IPS-NIHi7 (cell line): ENCODE measurements around the gene CTNNA3.
"Not testable (repeated sequence)": the region's sequence is repeated elsewhere in the genome, so short reads cannot be mapped to it uniquely, and the experiment has no call there.

ENCODE experiments used
- DNase-seq: peaks from one replicate; pipeline ENCODE4 v3.0.0; 2012; ENCODE audit warnings: mixed read lengths; ENCODE audit errors: extremely low spot score

CTNNA3 gene

DNA sequence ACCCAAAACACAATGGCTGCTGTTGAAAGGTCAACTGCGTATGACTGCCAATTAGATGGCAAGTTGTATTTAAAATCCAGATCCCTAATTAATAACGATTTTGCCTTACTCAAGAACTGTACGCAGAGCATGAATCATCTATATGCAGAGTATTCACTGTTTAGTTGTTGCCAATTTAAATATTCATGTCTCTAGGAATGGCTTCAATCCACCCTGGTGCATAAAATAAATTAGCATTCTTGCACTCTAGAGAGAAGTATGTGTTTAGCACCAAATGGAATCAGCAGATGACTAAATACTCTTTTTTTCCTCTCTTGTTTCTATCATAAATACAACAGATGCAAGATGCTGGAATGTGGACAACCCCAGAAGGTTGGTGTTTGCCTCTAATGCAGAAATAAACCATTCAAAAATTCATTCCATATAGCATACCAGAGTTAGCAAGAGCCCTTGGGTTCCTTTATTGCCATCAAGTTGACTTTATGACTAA is 449.9 kb downstream of the CTNNA3 start:
- no peak for DNase-seq

DNA sequence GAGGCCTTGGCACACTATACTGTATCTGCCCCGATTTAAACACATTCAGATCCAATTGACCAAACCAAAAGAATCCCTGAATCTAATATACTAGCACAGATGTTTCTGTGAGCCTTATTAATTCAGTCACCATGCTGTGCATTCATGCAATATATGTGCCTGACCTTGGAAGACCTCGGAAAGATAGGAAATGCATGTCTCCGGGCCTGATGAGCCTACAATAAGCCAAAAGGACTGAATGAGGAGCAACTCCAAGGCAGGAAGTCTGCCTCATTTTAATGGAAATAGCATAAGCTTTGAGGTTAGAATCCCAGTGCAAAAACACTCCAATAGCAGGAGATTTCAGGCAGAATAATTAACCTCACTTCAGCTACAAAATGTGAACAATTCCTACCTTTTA is 453.5 kb downstream of the CTNNA3 start:
- peak; percentile 18 for DNase-seq

DNA sequence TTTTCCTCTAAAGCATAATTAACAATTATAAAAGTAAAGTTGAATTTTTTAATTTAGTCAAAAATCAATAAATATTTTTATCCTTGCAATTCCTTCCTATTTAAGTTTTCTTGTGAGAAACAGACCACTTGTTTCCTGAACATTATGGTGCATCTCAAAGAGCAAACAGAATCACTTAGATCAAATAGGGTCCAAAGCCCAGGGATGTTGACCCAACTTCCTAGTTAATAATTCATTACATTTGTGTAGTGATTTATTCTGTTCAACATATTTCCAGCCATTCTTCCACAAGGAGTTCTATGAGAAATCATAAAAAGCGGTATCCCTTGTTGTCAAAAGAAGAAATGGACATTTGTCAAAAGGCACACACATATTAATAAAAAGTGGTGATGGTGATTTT is 454.5 kb downstream of the CTNNA3 start:
- no peak for DNase-seq

DNA sequence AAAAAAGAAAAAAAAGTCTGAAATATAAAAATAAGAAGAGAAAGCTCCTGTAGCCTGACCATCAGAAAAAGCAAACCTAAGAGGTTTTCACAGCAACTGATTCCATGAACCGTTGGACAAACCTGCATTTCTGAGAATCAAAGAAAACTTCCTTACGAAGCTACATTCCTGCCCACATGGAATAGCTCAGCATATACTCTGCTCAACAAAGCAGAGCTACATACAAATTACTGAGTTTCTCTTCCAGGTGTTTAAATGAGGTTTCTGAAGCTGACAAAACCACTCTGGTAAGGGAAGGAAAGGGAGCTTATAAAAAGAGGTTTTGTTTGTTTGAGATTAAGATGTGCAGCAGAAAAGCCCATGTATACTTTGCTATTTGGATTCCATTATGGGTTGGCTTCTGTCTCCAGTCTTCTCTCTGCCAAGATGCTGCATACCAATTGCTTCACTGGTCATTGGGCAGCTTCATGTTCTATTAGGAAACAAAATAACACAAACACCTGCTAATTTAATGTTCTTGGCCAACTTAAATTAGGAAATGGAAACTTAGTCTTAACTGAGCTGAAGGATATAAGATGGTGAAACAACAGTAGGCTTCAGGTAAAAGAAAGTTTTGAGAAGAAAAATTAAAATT is 456.0 kb downstream of the CTNNA3 start:
- no peak for DNase-seq

DNA sequence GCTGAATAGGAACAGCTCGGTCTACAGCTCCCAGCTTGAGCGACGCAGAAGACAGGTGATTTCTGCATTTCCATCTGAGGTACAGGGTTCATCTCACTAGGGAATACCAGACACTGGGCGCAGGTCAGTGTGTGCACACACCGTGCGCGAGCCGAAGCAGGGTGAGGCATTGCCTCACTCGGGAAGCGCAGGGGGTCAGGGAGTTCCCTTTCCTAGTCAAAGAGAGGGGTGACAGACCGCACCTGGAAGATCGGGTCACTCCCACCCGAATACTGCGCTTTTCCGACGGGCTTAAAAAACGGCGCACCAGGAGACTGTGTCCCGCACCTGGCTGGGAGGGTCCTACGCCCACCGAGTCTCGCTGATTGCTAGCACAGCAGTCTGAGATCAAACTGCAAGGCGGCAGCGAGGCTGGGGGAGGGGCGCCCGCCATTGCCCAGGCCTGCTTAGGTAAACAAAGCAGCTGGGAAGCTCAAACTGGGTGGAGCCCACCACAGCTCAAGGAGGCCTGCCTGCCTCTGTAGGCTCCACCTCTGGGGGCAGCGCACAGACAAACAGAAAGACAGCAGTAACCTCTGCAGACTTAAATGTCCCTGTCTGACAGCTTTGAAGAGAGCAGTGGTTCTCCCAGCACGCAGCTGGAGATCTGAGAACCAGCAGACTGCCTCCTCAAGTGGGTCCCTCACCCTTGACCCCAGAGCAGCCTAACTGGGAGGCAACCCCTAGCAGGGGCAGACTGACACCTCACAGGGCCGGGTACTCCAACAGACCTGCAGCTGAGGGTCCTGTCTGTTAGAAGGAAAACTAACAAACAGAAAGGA is 465.1 kb downstream of the CTNNA3 start:
- not testable (repeated sequence) for DNase-seq

DNA sequence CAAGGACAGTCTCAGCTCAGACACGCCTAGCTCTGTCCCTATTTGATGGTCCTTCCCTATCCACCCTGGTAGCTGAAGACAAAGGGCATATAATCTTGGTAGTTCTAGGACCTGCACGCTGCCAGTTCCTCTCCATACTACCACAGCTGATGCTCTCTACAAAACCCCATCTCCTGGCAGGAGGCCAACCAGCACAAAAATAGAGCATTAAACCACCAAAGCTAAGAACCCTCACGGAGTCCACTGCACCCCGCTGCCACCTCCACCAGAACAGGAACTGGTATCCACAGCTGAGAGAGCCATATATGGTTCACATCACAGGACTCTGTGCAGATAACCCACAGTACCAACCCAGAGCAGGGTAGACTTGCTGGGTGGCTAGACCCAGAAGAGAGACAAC is 470.8 kb downstream of the CTNNA3 start:
- no peak for DNase-seq

DNA sequence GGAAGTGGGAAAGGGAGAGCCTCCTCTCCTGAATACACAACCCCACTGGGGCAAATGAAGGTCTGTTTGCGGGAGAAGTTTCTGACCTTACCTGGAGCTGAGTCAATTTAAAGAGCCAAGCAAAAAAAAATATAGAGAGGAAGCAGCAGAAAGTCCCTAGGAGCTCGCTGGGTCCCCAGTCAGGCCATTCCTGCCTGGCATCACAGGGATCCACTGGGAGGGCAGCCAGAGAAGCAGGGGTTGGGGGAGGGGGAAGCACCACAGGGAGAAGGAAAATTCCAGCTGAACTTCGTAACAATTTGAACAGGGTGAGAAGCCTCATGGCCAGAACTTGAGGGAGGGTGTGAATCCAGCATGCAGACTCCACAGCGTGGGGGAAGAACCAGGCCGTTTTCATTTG is 471.4 kb downstream of the CTNNA3 start:
- no peak for DNase-seq

DNA sequence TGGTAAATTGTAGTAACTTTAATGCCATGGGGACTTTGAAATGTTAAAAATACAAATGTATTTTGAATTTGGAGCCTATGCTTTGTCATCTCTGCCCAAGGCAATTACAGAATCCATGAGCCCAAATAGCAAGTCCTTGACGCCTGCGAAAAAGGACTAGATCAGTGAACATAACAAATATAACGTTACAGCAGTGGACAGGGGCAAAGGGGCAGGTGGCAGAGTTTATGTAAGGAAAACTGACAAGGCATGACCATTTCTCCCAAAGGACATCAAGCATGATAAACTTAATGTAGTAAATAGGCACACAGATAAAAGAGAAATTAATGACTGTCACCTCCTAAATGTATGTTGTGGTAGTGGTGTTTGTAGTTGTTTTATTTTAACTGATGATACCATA is 473.1 kb downstream of the CTNNA3 start:
- no peak for DNase-seq

DNA sequence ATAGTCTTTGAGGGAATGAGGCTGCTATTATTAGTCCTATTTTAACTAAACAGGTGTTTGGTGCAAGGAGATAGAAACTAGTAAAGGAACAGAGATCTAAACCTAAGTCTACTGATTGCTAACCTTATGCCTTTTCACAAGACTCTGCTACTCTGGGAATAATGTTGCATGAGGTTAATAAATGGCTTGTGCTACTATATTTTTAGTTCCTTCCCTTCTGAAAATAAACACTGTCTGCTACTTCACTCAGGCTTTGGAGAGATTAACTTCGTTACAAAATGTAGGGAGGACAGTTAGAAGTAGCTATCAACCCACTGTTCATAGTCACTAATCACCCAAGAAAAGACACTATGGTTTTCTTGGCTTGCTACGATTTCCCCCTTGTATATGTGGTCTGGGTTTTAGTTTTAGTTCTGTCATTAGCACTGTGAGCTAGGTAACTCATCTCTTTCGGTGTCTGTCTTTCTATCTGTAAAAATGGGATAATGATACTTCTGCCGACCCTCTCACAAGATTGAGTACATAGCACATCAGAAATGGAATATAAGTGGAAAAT is 474.0 kb downstream of the CTNNA3 start:
- no peak for DNase-seq

DNA sequence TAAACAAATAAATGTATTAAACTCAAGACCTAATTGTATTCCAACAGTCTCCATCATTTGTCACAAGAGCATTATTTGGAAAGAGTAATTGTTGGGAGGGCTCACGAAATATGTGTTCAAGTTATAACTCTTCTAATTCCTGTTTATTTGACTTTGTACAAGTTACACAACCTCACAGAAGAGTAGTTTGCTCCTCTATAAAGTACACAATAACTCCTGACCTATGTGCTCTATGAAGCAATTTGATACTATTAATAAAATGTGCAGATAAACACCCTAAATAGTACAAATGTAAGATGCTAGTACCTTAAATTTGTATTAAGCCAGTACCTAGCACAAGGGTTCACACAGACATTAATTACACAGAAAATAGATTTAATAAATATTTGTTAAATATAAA is 484.3 kb downstream of the CTNNA3 start:
- DNase-seq: no peak

DNA sequence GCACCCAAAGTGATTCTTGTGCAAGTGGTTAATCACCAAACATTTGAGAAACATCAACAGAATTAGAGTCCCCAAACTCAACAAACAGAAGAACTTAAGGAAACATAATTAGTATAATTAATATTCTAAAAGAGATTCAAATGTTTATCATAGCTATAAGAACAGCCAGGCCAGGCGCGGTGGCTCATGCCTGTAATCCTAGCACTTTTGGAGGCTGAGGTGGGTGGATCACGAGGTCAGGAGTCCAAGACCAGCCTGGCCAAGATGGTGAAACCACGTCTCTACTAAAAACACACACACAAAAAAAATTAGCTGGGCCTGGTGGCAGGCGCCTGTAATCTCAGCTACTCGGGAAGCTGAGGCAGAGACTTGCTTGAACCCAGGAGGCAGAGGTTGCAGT is 488.1 kb downstream of the CTNNA3 start:
- not testable (repeated sequence) for DNase-seq

DNA sequence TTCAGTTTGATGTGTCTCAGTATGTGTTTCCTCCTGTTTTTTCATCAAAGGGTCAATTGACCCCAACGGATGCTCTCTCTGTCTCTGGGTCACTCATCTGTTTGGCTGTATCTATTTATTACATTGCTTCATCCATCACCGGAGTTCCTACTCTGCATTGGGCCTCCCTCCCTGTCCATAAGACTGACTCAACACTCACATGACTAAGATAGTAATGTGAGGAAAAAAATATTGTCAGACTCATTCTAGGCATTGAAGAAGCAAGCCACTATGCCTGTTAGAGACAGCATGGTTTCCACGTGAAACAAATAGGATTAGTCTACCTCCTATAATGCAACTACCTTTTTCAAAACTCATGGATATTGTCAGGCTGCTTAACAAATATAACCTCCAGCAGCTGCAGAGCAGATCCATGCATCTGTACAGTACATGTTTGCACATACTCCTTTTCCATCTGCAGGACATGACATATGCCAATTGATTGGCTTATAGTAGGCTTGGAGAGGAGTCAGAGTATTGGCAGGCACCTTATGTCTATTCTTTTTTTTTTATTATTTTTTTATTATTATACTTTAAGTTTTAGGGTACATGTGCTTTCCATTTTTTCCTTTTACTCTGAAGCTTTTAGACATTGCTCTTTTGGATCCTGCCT is 495.0 kb downstream of the CTNNA3 start:
- no peak for DNase-seq

DNA sequence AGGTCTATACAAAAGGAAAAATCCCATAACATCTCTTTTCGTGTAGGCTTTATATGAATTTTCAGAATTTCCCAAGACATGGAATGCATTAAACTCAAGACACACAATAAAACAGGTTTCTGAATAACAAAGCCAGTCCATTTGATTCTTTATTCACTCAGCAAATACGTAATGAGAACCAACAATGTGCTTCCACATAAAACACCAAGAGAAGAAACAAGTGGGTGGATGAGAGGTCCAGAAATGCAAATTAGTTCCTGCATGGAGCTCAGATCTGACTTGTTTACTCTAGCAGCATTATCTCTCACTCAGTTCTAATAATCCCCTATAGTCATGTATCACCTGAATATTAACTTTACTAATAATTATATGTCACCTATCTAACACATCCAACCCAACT is 520.6 kb downstream of the CTNNA3 start:
- DNase-seq: no peak

DNA sequence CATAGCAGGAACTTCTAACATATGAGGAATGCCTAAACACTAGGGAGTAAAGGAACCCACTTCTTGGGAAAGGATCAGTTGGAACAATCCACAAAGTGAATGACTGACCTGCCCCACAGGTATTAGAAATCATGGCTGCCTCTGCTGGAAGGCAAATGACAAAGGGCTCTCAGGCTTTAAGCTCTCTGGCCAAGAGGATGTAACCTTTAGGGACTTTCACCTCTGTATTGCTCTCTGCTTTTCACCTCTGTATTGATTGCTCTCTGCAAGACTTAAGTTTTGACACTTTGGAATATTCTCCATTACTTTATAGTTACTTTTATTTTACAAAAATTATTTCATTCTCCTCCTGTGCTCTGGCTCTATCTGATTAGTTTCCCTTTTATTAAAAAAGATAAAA is 522.2 kb downstream of the CTNNA3 start:
- no peak for DNase-seq

DNA sequence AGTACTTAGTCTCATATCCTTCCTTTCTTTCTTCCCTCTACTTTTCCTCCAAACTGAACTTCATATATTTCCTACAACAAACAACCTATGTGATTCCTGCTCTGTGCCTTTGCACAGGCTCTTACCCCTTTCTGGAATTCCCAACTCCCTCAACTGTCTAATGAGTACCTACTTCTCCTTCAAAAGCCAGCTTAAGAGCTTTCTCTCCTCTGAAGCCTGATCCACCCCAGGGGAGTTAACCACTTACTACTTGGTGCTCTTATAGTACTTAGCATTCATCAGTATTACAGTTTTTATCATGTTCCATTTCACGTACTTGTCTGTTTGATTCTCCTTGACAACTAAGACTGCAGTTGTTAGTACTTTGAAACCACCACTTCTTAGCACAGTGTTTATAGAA is 524.0 kb downstream of the CTNNA3 start:
- DNase-seq: no peak

DNA sequence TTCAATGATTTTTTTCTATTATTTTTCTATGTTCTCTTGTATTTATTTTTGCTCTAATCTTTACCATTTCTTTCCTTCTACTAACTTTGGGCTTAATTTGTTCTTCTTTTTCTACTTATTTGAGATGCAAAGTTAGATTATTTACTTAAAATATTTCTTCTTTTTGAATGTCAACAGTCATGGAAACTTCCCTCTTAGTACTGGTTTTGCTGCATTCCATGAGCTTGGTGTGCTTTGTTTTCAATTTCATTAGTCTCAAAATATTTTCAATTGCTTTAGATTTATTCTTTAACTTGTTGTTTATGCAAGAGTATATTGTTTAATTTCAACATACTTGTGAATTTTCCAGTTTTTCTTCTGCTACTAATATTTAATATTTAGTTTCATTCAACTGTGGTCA is 539.8 kb downstream of the CTNNA3 start:
- no peak for DNase-seq

DNA sequence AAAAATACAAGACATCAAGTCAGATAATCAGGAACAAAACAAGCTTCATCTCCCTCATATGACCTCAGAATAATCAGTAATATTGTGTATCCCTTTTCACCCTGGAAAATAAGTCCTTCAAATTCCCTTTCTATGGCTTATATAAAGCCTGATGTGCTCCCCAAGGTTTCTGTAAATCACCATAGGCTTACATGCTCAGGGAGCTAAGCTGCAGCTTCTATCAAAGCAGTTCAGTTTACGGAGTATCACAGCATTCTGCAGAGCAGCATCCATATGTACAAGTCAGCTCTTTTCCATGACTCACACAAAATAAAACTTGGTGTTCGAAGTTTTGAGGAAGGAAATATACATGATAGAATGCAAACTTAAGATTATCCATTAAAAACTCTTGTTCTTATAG is 544.5 kb downstream of the CTNNA3 start:
- no peak for DNase-seq

DNA sequence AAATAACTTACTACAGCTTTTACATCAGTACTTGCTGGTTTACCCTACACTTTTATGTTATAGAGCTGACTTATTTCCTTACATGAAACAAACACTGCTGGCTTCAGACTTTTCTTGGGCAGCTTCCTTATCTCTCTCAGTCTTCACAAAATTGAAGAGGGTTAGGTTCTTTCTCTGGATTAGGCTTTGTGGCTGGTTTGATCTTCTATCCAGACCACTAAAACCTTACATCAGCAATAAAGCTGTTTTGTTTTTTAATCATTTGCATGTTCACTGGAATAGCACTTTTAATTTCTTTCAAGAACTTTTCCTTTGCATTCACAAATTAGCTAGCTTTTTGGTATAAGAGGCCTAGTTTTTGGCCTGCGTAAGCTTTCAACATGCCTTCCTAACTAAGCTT is 551.5 kb downstream of the CTNNA3 start:
- DNase-seq: no peak

DNA sequence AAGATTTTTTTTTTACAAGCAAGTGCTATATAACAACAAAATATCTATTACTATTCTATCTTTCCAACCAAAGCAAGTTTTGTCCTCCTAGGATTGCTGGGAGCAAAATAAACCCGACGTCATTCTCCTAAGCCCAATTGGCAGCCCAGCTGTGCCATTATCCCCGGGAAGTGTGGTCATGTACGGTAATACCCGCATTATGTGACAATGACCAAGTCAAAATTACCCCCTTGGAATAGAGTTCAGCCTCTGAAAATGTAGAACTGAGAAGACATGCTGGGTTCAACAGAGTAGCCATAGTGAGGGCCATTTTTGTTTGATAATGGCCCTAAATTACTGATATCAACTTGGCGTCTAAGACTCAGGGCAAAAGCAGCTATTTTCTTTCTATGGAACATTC is 554.7 kb downstream of the CTNNA3 start:
- no peak for DNase-seq

DNA sequence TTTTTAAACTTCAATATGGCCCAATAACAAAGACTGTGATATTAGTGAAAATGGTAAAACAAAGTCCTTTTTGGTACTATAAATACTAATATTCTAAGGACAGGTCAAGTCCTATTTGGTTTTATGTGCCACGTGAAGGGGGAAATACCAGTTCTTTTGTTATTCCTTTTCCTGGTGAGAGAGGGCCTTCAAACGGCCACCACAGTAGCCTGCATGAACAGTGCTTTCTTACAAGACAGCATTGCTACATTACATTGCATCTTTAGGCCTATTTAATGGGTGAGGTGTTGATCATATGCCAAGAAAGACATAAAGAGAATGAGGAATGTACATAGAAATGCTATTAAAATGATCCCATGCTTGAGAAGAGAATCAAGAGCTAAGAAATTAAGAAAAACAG is 555.4 kb downstream of the CTNNA3 start:
- DNase-seq: peak; percentile 16

DNA sequence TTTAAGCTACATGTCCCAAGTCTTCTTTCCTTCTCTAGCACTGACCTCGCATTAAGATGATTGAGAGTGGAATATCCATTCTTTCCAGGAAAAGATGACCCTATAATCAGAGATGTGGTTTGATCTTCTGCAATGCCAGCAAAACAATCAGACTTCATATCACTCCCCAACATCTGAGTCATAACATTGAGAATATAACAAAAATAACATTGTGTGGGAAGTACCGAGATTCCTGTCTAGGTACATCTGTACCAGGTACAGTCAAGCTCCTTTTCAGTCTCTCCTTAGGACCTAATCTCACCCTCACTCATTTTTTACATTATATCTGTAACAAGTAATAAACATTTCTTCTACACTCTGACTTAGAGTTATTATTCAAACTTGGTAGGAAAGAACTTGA is 568.6 kb downstream of the CTNNA3 start:
- no peak for DNase-seq

DNA sequence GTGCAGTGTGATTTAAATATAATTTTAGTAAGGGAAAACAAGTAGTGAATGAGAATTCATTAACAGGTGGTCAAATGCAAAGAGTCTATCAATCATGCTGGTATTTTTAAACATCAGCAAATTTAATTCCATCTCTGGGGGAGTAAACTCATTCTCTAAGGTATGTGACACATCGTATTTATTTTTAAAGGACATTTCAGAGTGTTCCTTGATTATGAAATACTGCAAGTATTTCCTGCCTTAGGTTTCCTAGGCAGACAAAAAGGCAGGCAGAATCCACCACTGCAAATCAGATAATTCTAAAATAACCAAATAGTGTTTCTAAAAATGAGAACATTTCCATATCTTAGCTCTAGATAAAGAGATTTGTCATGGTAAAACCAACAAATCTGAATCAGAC is 576.3 kb downstream of the CTNNA3 start:
- DNase-seq: no peak

DNA sequence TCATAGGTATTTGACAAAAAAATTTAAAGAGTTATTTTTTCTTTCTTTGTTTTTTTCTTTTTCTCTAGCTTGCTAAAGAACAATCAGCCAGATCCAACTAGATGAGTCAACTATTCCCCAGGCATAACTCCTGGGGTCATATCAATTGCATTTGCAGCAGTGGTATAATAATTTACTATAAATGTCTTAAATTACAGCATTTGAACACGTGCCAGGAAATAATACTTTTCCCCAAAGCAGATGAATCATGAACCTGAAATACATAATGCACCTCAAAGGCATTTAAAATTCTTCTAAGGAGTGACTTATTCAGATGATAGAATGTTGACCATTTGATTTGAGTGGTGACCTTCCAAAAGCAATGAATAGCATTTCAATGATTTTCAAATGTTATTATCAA is 580.0 kb downstream of the CTNNA3 start:
- DNase-seq: no peak
